K562 (cell line): ENCODE results near the gene CTRL.

ENCODE experiments used
- EZH2 ChIP-seq: IDR thresholded peaks from 2 replicates; pipeline ENCODE4 v1.6.1; 2012; ENCODE audit warnings: low read depth, mild to moderate bottlenecking, inconsistent platforms, low read length, borderline replicate concordance
- KAT8 ChIP-seq: fragments of 450-650 bp; IDR thresholded peaks from 2 replicates; pipeline ENCODE4 v1.6.1; 2016; ENCODE audit warnings: low read depth, mild to moderate bottlenecking
- MAX ChIP-seq: sonication (generic); formaldehyde crosslinking; IDR thresholded peaks from 2 replicates; pipeline ENCODE4 v1.9.0; 2022; ENCODE audit warnings: mild to moderate bottlenecking, missing genetic modification reagents
- NCOR1 ChIP-seq: fragments of 450-650 bp; IDR thresholded peaks from 2 replicates; pipeline ENCODE4 v1.6.1; 2016; ENCODE audit warnings: mild to moderate bottlenecking, moderate library complexity
- NRF1 ChIP-seq, 2 experiments: fragments of 450-650 bp; IDR thresholded peaks in 1 of 2; conservative IDR thresholded peaks in 1 of 2; 2 replicates each; pipeline ENCODE4 v1.6.1; 2014; ENCODE audit warnings: mild to moderate bottlenecking in 2 of 2
- POLR2A ChIP-seq: fragments of 450-650 bp; conservative IDR thresholded peaks from 2 replicates; pipeline ENCODE4 v1.6.1; 2016
- ZBTB49 ChIP-seq: sonication (generic); formaldehyde crosslinking; IDR thresholded peaks from 2 replicates; pipeline ENCODE4 v1.8.0; 2022; ENCODE audit warnings: missing genetic modification reagents, mild to moderate bottlenecking, borderline replicate concordance

- TF ChIP-seq MAX (CRISPR knock-in tag) (no peak), ZBTB49 (CRISPR knock-in tag) (no peak), KAT8 (no peak), EZH2 (no peak), POLR2A (no peak), NRF1 (conservative IDR thresholded peaks at IDR 0.05 in 1 of 2, IDR thresholded peaks at IDR 0.05 in 1 of 2) (no peak), NCOR1 (no peak)
Measured at GRCh38 chr16:67882374-67883145, 49.1 kb downstream of the CTRL start.
